Measurements from ENCODE around the gene CYP4V2. TPM values are rescaled to one million over a fixed set of nuclear protein-coding genes. Genes with fewer than 3 reads are reported as not detected.
"Not testable (repeated sequence)": the region's sequence is repeated elsewhere in the genome, so short reads cannot be mapped to it uniquely, and the experiment has no call there.

Gene CYP4V2
- polyA plus RNA-seq, 4 donors: 14.3 to 28.8 (median 24.1) TPM

DNA sequence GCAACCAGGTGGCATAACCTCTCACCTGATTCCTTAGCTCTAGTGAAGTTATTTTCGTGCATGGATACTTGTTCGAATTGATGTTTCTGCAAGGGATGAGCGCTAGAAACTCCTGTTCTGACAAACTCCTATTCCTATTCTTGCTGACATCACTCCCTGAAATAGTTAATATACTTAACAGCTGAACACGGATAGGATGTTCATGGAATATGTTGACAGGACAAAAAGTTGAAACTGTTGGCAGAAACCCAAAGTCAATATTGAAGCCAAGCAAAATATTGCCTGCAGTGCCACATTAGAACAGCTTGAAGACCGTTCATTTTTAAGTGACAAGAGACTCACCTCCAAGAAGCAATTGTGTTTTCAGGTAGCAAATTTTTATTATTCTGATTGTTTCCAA lies 35.9 kb downstream of the CYP4V2 start, which contains the start of gene KLKB1:
Gene KLKB1, plus strand, starts transcription at position 287 of the 400 bp plus-strand sequence. CDS start 689 bp downstream, outside the sequence.
- no peak for DNase-seq (ENCODE audit: low read depth in 4 of 4, low spot score in 2 of 4)

DNA sequence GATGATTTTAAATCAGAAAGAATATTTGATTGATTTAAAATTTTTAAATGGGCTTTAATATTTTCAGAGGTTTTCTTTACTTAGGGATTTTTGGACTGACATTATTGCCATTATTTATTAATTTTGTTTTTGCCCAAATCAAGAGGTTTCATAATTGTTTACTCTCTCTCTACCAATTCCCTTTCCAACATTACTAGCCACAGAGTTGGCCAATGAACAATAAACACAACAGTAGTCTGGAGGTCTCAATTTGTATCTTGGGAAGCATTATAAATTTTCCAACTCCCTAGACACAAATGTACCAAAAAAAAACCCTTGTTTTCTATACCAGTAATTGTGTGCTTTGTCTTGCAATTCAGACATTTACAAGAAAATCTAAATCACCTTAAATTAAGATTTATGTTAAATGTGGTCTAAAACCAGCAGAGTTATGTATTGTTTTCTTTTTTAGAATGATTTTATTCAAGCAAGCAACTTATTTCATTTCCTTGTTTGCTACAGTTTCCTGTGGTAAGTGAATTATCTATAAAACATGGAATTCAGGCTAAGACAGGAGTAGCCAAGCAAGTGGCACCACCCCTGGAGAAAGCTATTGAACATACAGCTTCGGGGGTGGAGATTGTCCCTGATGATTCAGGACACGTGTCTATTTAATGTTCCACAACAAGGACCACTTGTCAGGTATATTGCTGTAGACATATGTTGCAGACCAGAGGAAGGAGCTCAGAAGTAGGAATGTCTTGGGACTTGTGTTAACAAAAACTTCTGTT lies 36.6 kb downstream of the CYP4V2 start:
- DNase-seq (ENCODE audit: low read depth in 4 of 4, low spot score in 2 of 4): no peak

DNA sequence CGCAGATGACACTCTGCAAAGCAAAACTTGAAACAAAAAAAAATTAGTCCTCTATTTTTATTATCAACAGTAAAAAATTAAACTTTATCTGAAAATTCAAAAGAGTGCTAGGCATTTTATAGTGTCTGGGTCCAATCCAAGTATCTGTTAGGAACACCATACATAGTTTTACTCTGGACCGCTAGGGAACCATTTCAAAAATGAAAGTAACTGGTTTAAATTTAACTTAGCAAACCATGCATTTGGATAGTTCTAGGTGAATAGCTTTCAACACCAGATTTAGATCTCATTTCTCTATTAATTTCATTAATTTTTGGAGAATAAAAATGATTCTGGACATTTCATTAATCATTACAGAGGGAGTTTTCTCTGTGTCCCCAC lies 37.1 kb downstream of the CYP4V2 start:
- DNase-seq (ENCODE audit: low read depth in 4 of 4, low spot score in 2 of 4): no peak

DNA sequence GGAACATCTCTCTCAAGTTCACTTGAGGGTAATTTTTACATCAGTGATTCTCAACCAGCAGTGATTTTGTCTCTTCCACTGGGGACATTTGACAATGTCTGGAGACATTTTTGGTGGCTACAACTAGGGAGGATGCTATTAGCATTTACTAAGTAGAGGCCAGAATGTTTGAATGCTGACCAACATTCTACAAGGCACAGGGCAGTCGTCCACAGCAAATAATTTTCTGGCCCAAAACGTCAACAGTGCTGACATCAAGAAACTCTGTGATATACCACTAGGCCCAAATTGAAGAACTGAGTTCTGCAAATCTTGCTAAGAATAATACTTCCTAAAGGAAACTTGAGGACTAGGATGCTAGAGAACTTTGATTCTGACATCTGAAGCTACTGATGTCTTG lies 43.0 kb downstream of the CYP4V2 start:
- no peak for DNase-seq (ENCODE audit: low read depth in 4 of 4, low spot score in 2 of 4)

DNA sequence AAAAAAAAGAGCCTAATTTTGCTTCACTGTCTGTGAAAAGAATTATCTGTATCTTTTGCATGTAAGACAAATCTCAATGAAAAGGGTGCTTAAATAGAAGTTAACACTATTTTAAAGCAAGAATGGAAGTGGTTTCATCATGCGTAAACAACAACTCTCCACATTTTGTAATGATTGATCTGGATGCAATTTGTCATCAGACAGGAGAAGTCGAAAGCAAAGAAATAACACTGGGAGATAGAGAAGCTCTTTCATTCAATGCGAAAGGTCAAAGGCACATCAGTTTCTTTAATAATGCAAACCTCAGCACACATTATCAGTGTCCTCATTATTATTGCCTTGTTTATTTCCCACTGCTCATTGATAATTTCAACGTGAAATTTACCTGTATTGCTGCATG lies 44.8 kb downstream of the CYP4V2 start:
- no peak for DNase-seq (ENCODE audit: low read depth in 4 of 4, low spot score in 2 of 4)

DNA sequence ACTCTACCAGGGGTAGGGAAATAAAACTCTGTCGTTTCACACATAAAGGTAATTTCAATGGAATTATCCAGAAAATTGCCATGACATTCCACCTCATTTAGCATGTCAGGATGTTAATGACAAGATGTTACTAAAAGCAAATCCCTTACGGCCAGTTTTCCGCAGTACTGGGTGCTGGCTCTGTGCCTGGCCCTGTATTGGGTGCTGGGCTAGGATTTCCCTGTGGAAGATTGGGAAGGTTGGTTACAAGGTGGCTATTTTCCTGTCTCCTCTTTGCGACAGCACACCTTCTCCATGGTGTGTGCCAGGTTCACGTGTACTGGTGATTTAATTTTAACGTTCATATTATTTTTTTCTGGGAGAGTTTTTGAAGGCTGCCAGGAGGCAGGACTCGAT lies 49.1 kb downstream of the CYP4V2 start:
- no peak for DNase-seq (ENCODE audit: low read depth in 4 of 4, low spot score in 2 of 4)

DNA sequence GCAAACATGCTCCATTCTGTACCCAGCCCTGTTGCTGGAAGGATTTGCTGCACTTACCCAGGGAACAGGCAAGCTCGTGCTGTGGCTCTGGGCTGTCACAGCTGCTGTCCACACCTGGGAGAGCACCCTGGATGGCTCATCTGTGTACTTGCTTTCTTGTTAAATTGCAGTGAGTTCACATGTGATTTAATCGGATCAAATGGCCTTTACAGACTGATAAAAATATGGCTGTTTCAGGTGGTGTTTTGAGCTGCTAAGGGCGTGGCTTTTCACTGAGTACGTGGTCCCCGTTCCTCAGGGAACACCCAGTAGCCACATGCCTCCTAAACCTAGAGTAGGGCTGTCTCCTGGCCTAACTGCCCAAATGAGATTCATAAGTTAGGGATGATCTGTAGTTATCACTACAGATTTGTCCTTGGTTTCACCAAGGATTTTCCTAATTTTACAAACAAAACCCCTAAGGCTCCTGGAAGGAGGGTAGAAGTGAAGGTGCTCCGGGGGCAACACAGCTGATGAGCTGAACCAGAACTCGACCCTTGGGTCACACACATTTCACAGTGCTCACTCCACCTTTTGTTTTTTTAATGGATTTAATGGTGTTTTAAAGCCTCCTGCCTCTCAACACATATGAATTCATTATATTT lies 49.6 kb downstream of the CYP4V2 start:
- no peak for DNase-seq (ENCODE audit: low read depth in 4 of 4, low spot score in 2 of 4)

DNA sequence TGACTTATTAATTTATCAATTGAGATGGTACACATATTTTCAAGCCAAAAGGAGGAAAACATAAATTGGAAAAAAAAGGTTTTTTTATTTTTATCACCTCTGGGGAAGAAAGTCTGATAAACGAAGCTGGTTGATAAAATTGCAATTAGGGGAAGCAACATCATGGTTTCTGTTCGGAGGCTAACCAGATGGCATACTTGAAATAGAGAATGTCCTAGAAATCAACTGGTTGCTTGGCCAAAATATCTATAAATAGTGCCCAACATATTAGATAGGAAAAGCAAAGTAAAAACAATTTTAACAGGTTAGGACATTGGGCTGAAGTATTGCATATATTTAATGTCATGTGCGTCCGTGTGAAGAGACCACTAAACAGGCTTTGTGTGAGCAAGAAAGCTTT lies 50.2 kb downstream of the CYP4V2 start:
- no peak for DNase-seq (ENCODE audit: low read depth in 4 of 4, low spot score in 2 of 4)

DNA sequence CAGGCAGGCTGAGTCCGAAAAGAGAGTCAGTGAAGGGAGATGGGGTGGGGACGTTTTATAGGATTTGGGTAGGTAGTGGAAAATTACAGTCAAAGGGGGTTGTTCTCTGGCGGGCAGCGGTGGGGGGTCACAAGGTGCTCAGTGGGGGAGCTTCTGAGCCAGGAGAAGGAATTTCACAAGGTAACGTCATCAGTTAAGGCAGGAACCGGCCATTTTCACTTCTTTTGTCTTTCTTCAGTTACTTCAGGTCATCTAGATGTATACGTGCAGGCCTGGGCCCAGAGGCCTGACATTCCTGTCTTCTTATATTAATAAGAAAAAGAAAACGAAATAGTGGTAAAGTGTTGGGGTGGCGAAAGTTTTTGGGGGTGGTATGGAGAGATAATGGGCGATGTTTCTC lies 50.7 kb downstream of the CYP4V2 start:
- not testable (repeated sequence) for DNase-seq (ENCODE audit: low read depth in 4 of 4, low spot score in 2 of 4)

DNA sequence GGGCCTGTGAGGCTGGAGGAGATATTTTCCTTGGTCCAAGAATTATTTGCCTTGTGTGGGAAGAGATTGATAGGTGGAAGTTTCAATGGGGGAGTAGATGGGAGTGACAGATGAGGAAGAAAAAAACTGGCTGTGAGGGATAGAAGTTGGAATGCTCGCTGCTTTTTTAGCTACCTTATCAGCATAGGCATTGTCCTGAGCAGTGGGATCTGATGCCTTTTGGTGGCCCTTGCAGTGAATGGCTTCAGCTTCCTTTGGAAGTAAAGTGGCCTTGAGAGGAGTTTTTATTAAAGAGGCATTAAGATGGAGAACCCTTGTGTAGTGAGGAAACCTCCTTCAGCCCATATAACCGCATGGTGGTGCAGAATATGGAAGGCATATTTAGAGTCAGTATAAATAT lies 52.0 kb downstream of the CYP4V2 start:
- no peak for DNase-seq (ENCODE audit: low read depth in 4 of 4, low spot score in 2 of 4)

DNA sequence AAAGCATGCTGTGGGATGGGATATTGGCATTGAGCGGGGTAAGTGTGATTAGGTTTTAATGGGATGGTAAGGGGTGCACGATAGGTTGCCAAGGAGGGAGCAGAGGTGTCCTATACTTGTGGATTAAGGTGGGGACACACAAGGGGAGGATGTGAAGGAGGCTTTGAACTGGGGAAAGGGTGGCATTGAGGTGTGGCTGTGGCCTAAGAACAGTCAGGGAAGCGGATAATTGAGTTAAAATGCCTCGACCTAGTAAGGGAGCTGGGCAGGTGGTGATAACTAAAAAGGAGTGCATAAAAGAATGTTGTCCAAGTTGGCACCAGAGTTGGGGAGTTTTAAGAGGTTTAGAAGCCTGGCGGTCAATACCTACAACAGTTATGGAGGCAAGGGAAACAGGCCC lies 53.5 kb downstream of the CYP4V2 start:
- no peak for DNase-seq (ENCODE audit: low read depth in 4 of 4, low spot score in 2 of 4)

DNA sequence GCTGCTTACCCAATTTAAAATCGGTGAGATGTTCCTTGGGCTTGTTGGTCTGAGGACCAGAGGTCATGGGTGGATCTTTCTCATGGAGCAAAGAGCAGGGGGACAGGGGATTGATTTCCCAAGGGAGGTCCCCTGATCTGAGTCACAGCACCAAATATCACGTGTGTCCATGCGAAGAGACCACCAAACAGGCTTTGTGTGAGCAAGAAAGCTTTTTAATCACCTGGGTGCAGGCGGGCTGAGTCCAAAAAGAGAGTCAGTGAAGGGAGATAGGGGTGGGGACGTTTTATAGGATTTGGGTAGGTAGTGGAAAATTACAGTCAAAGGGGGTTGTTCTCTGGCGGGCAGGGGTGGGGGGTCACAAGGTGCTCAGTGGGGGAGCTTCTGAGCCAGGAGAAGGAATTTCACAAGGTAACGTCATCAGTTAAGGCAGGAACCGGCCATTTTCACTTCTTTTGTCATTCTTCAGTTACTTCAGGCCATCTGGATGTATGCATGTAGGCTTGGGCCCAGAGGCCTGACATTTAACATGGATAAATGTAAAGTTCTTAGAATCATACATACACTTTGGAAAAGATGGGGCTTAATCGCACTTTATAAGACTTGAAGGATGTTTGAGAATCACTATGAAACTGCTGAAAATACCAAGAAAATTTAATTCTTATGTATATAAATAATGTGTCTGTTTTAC lies 55.8 kb downstream of the CYP4V2 start:
- not testable (repeated sequence) for DNase-seq (ENCODE audit: low read depth in 4 of 4, low spot score in 2 of 4)

DNA sequence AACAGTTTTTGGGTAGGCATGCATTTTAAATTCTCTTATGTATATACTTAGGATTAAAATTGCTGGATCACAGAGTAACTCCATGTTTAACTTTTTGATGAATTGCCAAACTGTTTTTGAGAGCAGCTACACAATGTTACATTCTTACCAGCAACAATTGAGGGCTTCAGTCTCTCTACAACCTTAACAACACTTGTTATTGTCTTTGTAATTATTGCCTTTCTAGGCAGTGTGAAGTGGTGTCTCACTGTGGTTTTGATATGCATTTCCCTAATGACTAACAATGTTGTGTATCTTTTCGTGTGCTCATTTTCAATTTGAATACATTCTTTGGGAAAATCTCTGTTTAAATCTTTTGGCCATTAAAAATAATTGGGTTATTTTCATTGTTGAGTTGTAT lies 57.3 kb downstream of the CYP4V2 start:
- DNase-seq (ENCODE audit: low read depth in 4 of 4, low spot score in 2 of 4): no peak

DNA sequence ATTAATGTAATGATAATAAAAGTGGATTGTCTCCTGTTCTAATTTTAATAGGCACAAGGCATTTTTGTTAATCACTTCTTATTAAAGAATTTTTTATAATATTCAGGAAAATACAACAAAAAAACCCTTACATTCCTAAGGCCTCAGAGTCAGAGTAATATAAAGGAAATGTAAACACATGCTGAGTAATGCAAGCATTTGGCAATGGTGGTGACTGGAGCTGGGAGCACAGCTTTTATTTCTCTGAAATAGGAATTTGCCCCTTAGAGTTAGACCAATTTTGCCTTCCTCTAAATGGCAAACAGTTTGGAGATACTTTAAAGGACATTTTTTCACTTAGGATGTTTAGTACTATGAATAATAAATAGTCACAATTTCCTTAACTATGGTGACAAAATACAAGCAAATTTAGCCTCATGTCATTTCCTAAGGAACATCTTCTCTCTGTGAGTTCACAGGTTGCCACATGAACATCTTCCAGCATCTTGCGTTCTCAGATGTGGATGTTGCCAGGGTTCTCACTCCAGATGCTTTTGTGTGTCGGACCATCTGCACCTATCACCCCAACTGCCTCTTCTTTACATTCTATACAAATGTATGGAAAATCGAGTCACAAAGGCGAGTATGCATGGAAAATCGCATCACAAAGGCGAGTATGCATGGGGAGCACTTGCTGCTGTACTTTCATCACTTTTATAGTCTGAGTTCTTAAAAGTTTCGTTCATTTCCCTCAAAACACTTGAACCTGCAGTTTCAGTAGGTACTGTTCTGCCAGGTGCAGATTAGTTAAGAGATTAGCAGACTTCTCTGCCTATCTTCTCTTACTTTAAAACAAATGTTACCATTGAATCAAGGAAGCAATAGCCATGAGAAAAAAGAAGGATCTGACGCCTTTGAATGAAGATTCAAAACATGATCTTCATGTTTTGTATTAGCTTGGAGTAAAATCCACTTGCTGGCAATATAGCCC lies 58.7 kb downstream of the CYP4V2 start:
- no peak for DNase-seq (ENCODE audit: low read depth in 4 of 4, low spot score in 2 of 4)

DNA sequence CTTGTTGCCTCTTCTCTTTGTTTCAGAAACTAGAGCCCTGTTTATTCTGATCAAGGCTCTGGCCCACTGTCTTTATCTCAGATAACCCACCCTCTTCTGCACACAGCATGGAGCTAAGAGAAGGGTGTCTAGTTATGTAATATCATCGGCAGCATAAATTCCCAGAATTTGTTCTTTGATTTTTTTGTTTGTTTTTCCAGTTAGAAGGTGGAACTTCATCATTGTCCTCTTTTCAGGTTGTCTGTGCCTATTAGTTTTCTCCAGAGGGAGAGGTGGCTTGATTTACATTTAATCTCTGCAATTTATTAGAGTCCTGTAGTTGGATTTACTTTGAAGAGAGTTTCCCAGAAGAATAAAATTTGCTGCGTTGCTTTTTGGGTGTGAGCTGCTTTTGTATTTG lies 59.4 kb downstream of the CYP4V2 start:
- DNase-seq (ENCODE audit: low read depth in 4 of 4, low spot score in 2 of 4): no peak

DNA sequence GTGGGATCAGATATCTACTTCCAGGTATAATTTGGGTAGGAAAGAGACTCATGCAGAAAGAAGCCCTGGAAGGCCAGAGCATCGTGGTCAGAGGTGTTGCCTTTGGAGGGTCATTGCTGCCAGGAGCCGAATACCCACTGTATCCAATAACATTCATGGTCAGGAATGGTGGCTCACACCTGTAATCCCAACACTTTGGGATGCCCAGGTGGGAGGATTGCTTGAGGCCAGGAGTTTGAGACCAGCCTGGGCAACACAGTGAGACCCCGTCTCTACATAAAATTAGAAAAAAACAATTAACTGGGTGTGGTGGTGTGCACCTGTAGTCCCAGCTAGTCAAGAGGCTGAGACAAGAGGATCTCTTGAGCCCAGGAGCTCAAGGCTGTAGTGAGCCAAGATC lies 63.8 kb downstream of the CYP4V2 start:
- no peak for DNase-seq (ENCODE audit: low read depth in 4 of 4, low spot score in 2 of 4)

DNA sequence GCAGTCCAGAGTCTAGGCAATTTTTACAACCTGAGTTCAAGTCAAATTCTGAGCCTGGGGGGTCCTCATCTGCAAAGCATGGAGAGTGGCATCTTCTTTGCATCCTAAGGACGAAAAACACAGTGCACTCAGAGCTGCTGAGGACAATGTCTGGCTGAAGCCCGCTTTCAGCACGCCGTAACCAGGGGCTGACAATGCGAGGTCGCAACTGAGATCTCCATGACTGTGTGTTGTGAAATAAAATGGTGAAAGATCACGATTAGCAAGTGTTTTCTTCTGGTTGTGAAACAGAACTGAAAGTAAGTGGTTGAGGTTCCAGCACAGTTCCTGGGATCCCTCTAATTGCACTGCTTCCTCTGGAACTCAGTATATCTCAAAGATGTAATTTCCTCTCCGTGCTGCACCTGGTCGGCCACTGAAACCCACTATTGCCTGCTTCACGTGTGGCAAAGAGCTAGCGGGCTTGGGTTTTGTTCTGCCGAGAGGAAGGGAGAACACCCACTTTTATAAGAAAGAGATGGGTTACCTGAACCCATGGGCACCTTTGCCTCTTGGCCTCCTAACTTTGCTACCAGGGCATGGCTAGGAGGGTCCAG lies 66.9 kb downstream of the CYP4V2 start:
- DNase-seq (ENCODE audit: low read depth in 4 of 4, low spot score in 2 of 4): no peak

DNA sequence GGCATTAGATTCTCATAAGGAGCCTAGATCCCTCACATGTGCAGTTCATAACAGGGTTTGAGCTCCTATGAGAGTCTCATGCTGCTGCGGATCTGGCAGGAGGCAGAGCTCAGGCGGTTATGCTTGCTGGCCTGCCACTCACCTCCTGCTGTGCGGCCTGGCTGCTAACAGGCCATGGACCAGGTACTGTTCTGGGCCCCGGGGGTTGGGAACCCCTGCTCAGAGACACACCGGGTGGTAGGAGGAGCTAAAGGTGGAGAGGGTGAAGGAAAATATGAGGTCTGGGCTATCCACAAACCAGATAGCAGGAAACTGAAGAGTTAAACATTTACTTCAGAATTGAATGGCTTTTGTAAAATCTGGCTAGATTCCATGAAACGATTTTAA lies 68.7 kb downstream of the CYP4V2 start:
- DNase-seq (ENCODE audit: low read depth in 4 of 4, low spot score in 2 of 4): no peak

Data from left renal cortex interstitium (tissue), 4 donors.